ENCODE results near the gene DDX60. TPM values are rescaled to one million over a fixed set of nuclear protein-coding genes. Genes with fewer than 3 reads are reported as not detected.

Gene DDX60
- total RNA-seq, 2 donors from 2014 or later: 9.1 to 19.2 TPM

DNA sequence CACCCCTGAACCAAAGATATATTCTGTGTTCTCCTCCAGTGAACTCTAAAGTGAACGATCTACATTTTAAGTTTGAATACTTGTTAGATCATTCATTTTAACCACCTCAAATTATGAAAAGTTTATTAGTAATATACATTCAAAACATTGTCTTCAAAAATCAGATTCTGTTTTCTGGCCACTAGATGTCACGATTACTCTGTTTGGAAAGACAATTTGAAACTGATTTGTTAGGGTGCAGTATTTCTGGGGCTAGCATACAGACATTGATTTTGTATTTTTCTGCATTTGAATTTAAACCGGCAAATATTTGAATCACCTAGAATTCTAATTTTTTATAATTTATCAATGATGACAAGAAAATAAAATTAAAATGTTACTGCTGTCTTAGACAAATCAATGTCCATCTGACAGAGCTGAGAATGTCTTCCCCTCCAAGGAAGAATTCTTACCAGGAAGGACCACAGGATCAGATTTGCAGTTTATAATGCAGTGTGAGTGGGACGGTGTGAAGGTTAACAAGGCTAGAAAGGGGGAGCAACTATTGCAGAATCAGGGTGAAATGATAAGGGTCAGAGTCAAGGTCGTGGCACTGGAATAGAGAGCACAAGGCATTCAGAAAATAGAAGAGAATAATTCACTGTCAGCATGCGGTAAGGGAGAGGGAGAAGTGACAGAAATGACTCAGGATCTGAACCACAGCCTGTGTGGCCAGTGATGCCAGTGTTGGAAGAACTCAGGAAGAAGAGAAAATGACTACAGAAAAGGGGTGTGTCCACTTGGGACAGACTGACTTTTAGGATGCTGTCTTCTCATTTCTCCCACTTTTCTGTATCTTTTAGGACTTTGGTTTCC lies 134.6 kb downstream of the DDX60 start:
- H3K9me3 ChIP-seq: no peaks in the 10 kb centered on the region
- intact Hi-C loops (cut with DNase I): no loop called here
- no peaks in the 10 kb centered on the region for H3K27me3 ChIP-seq (replicated peaks; ENCODE audit: insufficient read depth)
- H3K36me3 ChIP-seq: no peaks in the 10 kb centered on the region
- no peak overlapping the region for H3K27ac ChIP-seq
- no peak for DNase-seq (ENCODE audit: low spot score)
- no peak overlapping the region for H3K4me3 ChIP-seq
- WGBS: 36% methylated on average over 6 of the region's 6 CpGs
- H3K4me1 ChIP-seq (replicated peaks): no peaks in the 10 kb centered on the region
- TF ChIP-seq, protein P1, sequence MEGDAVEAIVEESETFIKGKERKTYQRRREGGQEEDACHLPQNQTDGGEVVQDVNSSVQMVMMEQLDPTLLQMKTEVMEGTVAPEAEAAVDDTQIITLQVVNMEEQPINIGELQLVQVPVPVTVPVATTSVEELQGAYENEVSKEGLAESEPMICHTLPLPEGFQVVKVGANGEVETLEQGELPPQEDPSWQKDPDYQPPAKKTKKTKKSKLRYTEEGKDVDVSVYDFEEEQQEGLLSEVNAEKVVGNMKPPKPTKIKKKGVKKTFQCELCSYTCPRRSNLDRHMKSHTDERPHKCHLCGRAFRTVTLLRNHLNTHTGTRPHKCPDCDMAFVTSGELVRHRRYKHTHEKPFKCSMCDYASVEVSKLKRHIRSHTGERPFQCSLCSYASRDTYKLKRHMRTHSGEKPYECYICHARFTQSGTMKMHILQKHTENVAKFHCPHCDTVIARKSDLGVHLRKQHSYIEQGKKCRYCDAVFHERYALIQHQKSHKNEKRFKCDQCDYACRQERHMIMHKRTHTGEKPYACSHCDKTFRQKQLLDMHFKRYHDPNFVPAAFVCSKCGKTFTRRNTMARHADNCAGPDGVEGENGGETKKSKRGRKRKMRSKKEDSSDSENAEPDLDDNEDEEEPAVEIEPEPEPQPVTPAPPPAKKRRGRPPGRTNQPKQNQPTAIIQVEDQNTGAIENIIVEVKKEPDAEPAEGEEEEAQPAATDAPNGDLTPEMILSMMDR (IDR thresholded peaks at IDR 0.05): peak in 3 of 4 experiments; percentile 26 to 49 (median 41)
- TF ChIP-seq POLR2A (IDR thresholded peaks at IDR 0.05): no peak

DNA sequence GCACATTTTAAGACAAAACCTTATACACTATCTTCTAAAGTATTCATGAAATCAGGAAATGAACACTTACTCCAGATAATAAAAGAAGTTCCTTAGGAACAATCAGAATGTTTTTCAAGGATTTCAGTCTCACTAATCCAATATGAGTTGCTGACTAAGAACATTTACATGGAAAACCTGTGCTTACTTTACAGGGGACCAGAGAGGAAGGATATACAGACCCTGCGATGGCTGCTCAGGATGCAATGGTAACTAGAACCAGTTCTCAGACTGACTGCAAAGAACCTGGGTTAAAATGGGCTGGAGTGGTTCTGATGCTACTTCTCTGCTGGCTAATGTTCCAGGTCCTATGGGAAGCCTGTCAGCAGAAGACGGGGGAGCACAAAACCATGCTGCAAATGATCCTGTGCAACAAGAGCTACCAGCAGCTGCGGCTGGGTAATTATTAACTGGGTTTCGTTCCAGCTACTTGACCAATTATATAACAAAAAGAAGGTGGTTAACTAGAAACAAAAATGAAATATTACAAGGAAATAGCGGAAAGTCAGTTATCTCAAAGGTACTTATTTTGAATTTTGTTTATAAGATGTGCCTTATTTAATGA lies 140.9 kb downstream of the DDX60 start:
- no peak for DNase-seq (ENCODE audit: low spot score)
- no peaks in the 10 kb centered on the region for H3K36me3 ChIP-seq
- H3K4me1 ChIP-seq (replicated peaks): no peaks in the 10 kb centered on the region
- WGBS: 69% methylated on average over 5 of the region's 5 CpGs
- H3K9me3 ChIP-seq: no peaks in the 10 kb centered on the region
- H3K27ac ChIP-seq: no peak overlapping the region
- intact Hi-C loops (cut with DNase I): no loop called here
- H3K4me3 ChIP-seq: no peak overlapping the region
- no peaks in the 10 kb centered on the region for H3K27me3 ChIP-seq (replicated peaks; ENCODE audit: insufficient read depth)
- TF ChIP-seq POLR2A (IDR thresholded peaks at IDR 0.05) (no peak), POLR2AphosphoS5 (IDR thresholded peaks at IDR 0.05) (no peak)
- TF ChIP-seq, protein P1 (IDR thresholded peaks at IDR 0.05): no peak

GRCh38 chr4:168174308-168174707 lies 144.2 kb downstream of the DDX60 start:
- Histone ChIP-seq H3K27ac (no peak overlapping the region), H3K36me3 (no peaks in the 10 kb centered on the region), H3K4me3 (no peak overlapping the region), H3K4me1 (replicated peaks) (no peaks in the 10 kb centered on the region), H3K27me3 (replicated peaks; ENCODE audit: insufficient read depth) (no peaks in the 10 kb centered on the region), H3K9me3 (no peaks in the 10 kb centered on the region)
- TF ChIP-seq, protein P1 (IDR thresholded peaks at IDR 0.05): no peak
- DNase-seq (ENCODE audit: low spot score): no peak
- WGBS: 92% methylated on average over 6 of the region's 6 CpGs
- intact Hi-C loops (cut with DNase I): no loop called here

- no peaks in the 10 kb centered on the region for H3K36me3 ChIP-seq
- TF ChIP-seq, protein P1 (IDR thresholded peaks at IDR 0.05): no peak
- TF ChIP-seq POLR2A (IDR thresholded peaks at IDR 0.05): no peak
- no peak for TF ChIP-seq POLR2AphosphoS5 (IDR thresholded peaks at IDR 0.05)
- 57% methylated on average over 6 of the region's 6 CpGs for WGBS
Observed at GRCh38 chr4:168167714-168168284, 150.8 kb downstream of the DDX60 start.

More at GRCh38 chr4:168167714-168168284, 150.8 kb downstream of the DDX60 start:
- Histone ChIP-seq H3K9me3 (no peaks in the 10 kb centered on the region), H3K4me1 (replicated peaks) (no peaks in the 10 kb centered on the region), H3K27ac (no peak overlapping the region), H3K4me3 (no peak overlapping the region), H3K27me3 (replicated peaks; ENCODE audit: insufficient read depth) (no peaks in the 10 kb centered on the region)
- intact Hi-C loops (cut with DNase I): no loop called here
- no peak for DNase-seq (ENCODE audit: low spot score)

Other genes with a start within 250 kb of the DDX60 start
- gene ANXA10, start 226.2 kb downstream of the DDX60 start, total RNA-seq: not detected
- gene DDX60L, start 161.7 kb upstream of the DDX60 start, total RNA-seq: 10 to 100 TPM; 11.9 to 13.1 TPM
- 100 to 1,000 TPM; 252 TPM for gene PALLD, start 178.3 kb upstream of the DDX60 start, total RNA-seq